CD4-positive, alpha-beta T cell treated with Interleukin-6 for 4 hours (primary cell): Measurements from ENCODE around the gene FAM83B.
"Not testable (repeated sequence)": the region's sequence is repeated elsewhere in the genome, so short reads cannot be mapped to it uniquely, and the experiment has no call there.

Source experiments
- DNase-seq: peaks from one replicate; pipeline ENCODE4 v3.0.0-alpha.2; 2020; ENCODE audit warnings: mixed read lengths

FAM83B gene

GRCh38 chr6:54864272-54864671 is 17.7 kb downstream of the FAM83B start:
- no peak for DNase-seq

- no peak for DNase-seq
Observed at GRCh38 chr6:54865091-54865631, 18.6 kb downstream of the FAM83B start.

GRCh38 chr6:54868556-54868955 is 22.0 kb downstream of the FAM83B start:
- DNase-seq: no peak

- no peak for DNase-seq
Observed at GRCh38 chr6:54873599-54873998, 27.0 kb downstream of the FAM83B start.

- no peak for DNase-seq
Observed at GRCh38 chr6:54874349-54875048, 27.9 kb downstream of the FAM83B start.

GRCh38 chr6:54875539-54875938 is 29.0 kb downstream of the FAM83B start:
- DNase-seq: no peak

GRCh38 chr6:54876365-54876764 is 29.8 kb downstream of the FAM83B start:
- DNase-seq: no peak

- DNase-seq: no peak
Observed at GRCh38 chr6:54876871-54877270, 30.3 kb downstream of the FAM83B start.

- no peak for DNase-seq
Observed at GRCh38 chr6:54877713-54878317, 31.2 kb downstream of the FAM83B start.

GRCh38 chr6:54878718-54879117 is 32.1 kb downstream of the FAM83B start:
- no peak for DNase-seq

- no peak for DNase-seq
Observed at GRCh38 chr6:54879188-54879985, 32.8 kb downstream of the FAM83B start.

- no peak for DNase-seq
Observed at GRCh38 chr6:54881067-54881730, 34.6 kb downstream of the FAM83B start.

- DNase-seq: not testable (repeated sequence)
Observed at GRCh38 chr6:54881891-54882290, 35.3 kb downstream of the FAM83B start.

GRCh38 chr6:54886932-54887584 is 40.5 kb downstream of the FAM83B start:
- no peak for DNase-seq

- no peak for DNase-seq
Observed at GRCh38 chr6:54891536-54891935, 45.0 kb downstream of the FAM83B start.

- no peak for DNase-seq
Observed at GRCh38 chr6:54892831-54893230, 46.3 kb downstream of the FAM83B start.

- DNase-seq: no peak
Observed at GRCh38 chr6:54893818-54894217, 47.2 kb downstream of the FAM83B start.

- DNase-seq: no peak
Observed at GRCh38 chr6:54896302-54896701, 49.7 kb downstream of the FAM83B start.

- DNase-seq: no peak
Observed at GRCh38 chr6:54897462-54898189, 51.1 kb downstream of the FAM83B start.

- no peak for DNase-seq
Observed at GRCh38 chr6:54898767-54899166, 52.2 kb downstream of the FAM83B start.

GRCh38 chr6:54899442-54899841 is 52.9 kb downstream of the FAM83B start:
- no peak for DNase-seq

GRCh38 chr6:54899986-54900385 is 53.4 kb downstream of the FAM83B start:
- no peak for DNase-seq
